Neural progenitor cell (in vitro differentiated cells): ENCODE measurements around the gene YEATS2.

Experiments used
- CTCF ChIP-seq: fragments of 200-600 bp; sonication (generic); IDR thresholded peaks from 2 replicates; pipeline ENCODE4 v1.5.1; 2017; ENCODE audit warnings: antibody characterized with exemption, mild to moderate bottlenecking
- EZH2 ChIP-seq: fragments of 200-600 bp; sonication (generic); IDR thresholded peaks from 2 replicates; pipeline ENCODE4 v1.6.1; 2017; ENCODE audit warnings: antibody characterized with exemption, mild to moderate bottlenecking, moderate library complexity
- EZH2phosphoT487 ChIP-seq: fragments of 200-600 bp; sonication (generic); IDR thresholded peaks from 2 replicates; pipeline ENCODE4 v1.6.1; 2017; ENCODE audit warnings: antibody characterized with exemption

- TF ChIP-seq EZH2 (no peak), CTCF (no peak), EZH2phosphoT487 (no peak)
Observed at GRCh38 chr3:183789826-183790225, 92.2 kb downstream of the YEATS2 start.
